Activated CD8-positive, alpha-beta memory T cell treated with anti-CD3 and anti-CD28 coated beads for 24 hours (primary cell): ENCODE measurements around the gene RIN3.

ENCODE experiments used
- DNase-seq: peaks from one replicate; pipeline ENCODE4 v3.0.0-alpha.2; 2020

The RIN3 gene

DNA sequence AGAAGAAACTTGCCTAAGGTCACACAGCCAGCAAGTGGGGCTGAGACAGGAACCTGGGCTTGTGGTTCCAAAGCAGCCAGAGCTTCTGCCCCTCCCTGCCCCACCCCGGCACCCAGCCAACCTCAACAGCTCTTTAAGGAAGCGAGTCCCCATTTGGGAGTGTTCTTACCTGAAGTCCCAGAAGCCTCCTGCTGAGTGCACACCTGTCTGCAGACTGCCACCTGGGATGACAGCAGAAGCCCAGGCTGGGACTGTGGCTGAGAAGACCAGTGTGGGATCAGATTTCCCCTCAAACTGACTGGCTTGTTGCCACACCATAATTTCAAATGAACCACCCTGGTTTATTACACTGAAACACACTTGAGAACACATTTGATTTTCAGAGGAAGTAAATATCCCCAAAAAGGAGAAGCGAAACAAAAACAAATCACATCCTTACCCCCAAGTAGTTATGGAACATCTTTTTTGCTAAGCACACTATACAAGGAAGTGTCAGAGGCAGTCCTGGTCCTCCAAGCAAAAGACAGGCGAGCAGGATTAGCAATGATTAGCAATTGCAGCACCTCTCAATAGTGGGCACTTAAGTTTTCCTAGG is 6.3 kb upstream of the RIN3 start:
- DNase-seq: no peak

DNA sequence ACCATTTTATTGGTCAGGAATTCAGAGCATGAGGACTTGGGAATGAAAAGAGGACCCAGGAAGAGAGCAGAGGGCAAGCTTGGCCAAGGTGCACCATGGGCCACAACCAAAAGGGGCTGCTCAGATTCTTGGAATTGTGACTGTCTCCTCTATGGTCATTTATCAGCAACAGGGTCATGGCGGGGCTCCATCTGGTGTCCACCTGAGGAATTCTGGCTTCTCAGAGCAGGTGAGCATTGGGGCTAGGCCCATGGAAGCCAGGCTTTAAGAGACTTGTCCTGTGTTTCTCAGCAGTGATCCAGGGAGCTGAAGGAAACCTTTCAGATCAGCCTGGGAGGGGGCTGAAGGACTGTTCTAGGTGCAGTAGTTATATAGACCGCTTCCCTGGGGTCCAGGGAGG is 2.6 kb upstream of the RIN3 start:
- no peak for DNase-seq

DNA sequence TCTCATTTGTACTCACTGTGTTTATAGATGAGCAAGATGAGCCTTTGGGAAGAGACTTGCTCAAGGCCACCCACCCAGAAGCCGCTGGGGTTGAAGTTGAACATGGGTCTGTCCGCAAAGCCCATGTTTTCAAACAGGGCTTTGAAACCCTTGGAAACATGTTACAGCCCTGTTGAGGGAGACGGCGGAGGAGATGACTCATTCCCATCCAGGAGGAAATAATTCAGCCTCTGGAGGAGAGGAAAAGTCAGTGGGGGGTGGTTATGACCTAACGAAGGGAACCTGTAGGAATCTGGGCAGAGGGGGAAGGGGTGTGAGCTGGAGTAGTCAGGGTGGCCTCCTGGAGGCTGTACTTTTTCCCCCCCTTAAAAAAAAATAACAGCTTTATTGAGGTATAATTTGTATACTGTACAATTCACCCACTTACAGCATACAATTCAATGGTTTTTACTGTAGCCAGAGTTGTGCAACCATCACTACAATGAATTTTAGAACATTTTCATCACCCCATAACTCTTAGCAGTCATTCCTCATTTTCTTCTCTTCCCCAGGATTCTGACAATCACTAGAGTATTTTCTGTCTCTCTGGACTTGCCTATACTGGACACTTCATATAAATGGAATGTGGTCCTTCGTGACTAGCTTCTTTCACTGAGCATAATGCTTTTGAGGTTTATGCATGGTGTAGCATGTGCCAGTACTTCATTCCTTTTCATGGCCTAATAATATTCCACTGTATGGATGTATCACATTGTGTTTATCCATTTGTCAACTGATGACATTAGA is 1.9 kb upstream of the RIN3 start:
- DNase-seq: no peak

DNA sequence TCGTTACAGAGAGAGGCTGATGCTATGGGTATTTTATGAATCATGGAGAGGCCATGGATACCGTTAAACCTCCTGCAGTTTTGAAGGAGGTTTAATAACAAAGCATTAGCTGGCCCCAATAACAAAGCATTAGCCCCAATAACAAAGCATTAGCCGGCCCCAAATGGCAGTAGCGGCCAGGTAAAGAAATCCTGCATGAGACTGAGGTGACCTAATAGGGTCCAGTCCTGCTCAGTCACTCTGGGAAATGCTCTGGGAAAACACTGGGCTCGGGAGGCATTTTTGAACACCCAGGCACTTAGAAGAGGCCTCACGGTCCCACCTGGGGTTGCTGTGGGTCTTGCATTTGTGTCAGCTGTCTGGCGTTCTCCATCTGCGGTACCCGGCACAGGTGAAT is 776 bp upstream of the RIN3 start:
- DNase-seq: no peak

DNA sequence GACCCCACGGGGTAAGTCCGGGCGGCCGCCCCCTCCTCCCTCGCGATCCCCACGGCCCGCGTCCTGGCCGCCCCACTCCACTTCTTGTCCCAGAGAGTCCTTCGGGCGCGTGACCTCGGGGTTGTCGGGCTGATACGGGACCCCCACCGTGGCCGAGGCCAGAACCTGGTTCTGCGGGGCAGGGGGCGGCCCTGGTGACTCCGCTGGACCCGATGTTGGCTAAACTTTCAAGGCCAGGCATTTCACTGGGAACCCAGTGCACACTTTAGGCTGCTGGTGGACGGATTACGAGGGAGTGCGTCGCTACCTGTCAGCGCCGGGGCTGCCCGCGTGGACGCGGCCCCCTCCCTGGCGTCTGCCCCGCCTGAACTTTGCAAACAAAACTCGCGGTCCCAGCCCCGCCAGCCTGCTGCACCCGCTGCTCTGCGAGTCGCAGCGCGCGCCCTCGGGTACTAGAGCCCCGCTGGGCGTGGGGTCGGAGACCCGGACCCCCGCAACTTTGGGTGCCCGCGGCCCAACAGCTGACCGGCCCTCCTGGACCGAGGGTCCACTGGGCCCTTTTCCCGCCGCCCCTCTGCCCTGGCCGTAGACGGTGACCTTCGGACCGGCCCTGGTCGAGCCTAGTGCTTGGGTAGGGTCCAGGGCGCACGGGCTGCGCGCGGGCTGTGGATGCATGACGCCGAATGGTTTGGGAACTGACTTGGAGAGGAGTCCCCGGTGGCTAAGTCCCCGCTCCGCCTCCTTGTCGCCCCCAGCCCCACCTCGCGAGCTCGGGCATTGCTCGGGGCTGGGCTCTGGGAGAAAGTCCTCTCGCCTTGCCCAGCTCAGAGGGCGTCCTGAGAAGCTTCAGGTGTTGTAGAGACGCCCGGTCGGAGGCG is 624 bp downstream of the RIN3 start:
- DNase-seq: peak; percentile 80

DNA sequence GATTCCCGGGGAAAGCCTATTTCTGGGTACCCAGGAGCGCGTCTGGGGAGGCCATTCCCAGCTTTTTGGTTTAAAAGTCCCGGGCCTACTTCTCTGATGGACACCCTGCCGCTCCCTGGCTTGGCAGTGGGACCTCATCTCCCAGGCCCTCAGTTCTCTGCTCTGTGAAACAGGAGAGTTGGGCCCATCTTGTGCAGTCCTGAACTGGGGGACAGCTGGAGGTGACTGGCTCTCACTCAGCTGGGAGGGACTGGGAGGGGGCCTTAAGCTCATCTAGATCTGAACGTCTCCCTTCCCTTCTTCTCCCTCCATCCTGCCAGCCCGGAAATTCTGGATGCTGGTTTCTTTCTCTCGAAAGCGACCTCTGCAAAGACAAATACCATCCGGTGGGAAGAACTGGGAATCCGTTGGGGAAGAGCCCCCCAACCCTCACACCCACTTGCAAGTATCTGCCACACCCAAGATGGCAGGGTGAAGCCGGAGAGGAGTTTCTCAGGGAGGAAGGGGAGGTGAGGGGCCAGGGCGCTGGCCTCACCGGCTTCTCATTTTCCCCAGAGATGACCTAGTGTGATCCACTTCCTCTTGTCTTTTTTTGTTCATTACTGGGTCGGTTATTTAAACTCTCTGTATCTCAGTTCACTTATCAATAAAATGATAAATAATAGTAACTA is 1.4 kb downstream of the RIN3 start:
- DNase-seq: no peak

DNA sequence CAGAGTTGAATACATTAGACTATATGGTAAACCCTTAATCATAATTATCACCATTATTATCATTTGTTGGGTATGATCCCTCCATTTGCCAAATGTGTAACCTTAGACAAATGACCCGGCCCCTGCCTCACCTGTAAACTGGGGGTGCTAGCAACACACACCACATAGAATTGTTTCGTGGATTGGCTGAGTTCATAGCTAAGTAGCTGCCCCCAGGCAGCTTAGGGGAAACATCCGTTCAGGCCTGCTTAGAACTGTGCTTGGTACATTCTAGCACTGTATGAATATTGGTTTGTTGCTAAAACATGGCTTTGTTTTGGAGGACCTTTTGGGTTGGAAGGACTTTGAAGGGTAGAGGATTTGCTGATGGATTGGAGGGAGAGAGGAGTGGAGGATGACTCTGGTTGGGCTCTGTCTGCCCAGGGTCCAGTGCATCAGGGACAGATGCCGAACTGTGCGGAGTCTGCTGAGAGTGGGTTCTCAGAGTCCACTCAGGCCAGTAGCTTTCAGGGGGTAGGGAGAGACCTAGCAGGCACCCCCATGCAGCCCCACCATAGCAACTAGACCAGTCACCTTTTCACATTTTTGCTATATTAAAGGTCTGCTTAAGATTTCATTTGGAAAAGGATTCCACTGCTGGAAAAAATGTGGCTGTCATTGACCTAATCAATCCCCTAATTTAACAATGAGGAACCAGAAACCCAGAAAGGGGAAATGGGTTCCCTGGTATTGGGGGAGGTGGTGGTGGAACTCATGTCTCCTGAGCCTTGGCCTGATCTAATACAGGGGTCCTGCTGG is 2.2 kb downstream of the RIN3 start:
- DNase-seq: no peak

DNA sequence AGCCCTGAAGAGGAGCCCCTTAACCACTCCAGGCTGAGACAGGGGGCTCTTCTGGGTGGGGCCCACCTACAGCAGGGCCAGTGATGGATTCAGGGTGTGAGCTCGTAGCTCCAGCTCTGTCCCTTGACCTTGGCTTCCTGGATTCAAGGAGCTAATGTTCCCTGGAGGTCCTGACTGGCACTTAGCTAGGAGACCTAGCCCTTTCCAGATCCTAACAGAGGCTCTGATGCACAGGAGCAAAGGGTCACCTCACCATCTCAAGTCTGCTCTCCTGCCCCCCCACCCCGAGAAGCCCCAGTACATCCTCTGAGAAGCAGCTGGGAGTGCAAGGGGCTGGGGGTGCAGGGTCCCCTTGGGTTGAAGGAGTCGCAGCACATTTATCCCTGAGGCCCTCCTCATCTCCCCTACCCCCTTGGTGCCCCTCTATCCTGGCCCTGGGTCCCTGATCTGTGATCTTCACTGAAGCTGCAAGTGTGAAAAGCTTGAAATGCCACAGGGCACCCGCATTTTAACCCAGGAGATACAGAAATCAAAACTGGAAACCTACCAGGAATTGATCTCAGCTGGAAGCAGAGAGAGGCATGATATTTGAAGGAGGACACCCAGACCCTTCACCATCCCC is 2.9 kb downstream of the RIN3 start:
- no peak for DNase-seq

DNA sequence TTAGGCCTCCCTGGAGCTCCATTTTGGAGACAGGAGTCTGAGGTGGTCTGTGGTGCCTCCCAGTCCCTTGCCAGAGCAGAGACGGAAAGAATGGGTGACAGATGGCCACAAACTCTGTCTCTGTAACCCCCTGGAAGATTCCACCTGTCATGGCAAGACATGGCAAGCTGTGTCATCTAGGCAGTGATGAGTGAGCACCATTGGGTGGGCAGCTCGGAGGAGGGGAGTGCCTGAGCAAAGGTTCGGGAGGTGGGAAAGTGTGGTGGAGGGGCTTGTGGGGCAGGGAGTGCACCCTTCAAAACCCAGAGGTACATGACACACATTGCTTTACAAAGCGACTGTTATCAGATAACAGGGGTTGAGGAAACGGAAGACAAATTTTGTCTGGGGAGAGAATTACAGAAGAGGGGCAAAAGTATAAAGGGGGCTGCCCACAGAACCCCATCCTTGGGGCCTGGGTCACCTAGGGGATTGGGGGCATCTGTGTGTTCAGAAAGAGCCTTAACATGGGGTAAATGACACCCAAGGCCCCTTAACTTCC is 3.5 kb downstream of the RIN3 start:
- peak; percentile 70 for DNase-seq

DNA sequence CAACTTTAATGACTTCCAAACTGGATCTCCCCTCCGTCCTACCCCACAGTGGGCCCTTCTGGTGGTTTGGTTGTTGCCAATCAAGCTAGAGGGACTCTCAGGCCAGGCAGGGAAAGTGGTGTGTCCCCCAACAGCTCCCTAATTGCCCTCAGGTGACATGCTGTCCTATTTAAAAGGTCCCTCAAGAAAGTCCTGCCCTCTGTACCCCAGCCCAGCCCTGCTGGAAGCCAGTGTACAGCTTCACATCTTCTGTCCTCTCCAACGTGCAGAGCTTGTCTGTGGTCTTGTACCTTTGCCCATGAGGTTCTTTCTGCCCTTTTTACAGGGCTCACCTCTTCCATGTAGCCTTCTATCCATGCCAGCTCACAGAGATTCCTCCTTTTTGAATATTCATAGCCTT is 4.2 kb downstream of the RIN3 start:
- no peak for DNase-seq

DNA sequence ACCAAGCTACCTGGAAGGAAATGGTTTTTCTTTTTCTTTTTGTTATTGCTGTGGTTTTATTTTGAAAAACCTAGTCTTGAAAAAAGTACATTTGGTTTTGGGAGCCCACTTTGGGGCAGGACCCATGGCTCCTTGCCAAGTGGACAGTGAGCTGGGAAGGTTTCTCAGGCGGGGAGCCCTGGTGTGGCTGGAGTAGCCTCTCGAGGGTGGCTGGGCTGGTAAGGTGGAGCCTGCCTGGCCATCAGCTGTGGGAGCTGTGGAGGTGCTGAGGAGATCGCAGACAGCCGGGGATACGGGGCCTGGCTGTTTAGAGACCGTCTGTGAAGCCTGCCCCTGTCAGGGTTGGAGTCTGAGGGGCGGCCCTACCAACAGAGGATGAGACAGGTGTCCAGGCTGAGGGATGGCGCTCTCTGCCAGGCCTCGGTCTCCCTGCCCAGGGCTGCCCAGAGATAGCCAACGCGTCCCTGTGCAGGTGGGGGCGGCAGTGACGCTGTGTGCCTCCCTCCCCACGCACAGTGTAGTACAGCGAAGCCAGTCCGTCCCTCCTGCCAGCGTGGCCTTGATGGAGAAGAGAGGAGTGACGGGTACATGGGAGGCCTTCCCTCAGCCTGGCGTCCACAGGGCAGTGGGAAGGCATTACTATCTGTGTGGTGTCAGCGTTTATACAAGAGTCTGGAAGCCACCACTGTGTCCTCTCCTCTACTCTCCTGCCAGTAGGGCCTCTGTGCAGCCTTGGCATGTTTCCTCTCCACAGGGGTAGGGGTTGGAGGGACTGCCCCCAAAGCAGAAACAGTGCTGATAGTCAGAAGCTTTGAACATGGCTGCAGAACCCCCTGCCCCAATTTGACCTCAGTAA is 5.9 kb downstream of the RIN3 start:
- DNase-seq: no peak

DNA sequence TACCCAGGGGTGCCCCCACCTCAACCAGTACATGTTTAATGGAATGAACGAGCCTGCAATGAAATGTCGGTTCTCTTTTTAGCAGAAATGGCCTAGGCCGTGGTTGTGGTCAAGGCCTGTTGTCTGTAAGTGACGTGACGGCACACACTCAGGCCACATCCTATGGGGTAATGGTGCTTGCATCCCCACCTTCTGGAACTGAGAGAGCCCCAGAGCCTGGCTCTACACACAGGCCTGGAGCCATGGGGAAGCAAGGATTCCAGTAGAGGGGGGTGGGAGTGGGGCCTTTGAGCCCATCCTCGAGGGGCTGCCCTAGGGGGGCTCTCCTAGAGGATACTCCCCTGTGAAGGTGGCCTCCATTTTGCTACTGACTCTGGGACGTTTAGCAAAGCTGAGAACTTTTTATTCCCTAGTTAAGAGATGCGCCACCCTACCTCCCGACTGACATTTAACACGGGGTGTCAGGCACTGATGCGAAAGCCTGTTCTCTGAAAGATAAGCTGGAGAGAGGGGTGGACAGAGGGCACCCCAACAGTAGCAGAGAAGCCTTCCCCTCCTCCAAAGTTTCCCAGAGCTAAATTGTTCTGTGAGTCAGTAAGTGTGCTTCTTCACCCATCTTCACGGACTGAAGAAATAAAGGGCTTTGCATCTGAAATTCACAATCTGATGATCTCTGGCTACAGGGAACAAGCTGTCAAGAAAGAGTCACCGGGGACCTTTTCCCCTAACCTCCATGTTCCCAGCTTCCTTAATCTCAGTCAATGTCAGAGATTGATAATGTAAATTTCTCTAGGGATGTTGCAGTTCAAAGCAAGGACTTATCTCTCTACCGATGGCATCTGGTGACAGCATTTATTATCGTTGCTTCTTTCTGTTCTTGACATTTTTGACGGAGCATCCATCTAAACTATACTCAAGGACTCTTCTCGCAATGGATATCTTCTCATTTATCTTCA is 6.8 kb downstream of the RIN3 start:
- no peak for DNase-seq

DNA sequence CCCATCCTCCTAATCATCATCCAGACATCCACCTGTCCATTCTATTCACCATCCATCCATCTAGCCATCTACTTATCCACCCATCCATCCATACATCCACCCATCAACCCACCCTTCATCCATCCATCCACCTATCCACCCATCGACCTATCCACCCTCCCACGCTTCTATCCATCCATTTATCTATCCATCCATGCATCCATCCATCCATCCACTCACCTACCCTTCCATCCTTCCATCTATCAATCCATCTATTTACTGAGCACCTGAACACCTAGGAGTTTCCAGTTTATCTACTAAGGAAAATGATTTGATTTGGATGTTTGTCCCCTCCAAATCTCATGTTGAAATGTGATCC is 7.5 kb downstream of the RIN3 start:
- no peak for DNase-seq

DNA sequence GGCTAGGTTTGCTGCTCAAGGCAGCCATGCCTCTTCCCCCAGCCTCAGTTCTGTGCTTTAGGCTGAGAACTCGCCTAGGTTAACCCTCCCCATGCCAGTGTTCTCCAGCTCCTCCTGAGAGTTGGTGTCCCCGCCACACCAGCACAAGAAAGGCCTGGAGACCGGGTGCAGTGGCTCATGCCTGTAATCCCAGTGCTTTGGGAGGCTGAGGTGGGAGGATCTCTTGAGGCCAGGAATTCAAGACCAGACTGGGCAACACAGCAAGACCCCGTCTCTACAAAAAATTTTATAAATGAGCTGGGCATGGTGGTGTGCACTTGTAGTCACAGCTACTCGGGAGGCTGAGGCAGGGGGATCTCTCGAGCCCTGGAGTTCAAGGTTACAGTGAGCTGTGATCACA is 10.2 kb downstream of the RIN3 start:
- DNase-seq: no peak

DNA sequence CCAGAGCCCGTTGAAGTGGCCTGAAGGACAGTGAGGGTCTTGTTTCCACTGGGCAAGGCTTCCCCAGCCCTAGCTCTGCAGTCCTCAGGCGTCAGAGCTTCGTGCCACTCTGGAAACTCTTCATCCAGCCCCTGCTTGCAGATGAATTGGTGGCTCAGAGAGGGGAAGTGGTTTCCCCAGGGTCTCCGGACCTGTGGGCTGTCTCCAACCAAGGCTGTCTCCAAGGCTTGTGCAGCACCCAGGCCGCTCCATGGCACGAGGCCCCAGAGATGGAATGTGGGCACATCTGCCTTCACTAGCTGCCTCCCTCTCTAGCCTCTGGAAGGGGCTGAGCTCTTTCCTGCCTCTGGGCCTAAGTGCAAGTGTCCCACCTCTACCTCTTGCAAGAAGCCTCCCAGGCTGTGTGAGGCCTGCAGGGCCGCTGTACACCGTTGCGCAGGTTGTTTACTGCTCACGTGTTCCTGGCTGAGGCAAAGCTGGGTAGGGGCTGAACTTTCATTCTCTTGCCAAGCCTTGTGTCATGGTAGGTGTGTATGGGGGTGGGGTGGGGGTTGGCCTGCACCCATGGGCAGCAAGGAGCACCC is 11.1 kb downstream of the RIN3 start:
- DNase-seq: no peak

DNA sequence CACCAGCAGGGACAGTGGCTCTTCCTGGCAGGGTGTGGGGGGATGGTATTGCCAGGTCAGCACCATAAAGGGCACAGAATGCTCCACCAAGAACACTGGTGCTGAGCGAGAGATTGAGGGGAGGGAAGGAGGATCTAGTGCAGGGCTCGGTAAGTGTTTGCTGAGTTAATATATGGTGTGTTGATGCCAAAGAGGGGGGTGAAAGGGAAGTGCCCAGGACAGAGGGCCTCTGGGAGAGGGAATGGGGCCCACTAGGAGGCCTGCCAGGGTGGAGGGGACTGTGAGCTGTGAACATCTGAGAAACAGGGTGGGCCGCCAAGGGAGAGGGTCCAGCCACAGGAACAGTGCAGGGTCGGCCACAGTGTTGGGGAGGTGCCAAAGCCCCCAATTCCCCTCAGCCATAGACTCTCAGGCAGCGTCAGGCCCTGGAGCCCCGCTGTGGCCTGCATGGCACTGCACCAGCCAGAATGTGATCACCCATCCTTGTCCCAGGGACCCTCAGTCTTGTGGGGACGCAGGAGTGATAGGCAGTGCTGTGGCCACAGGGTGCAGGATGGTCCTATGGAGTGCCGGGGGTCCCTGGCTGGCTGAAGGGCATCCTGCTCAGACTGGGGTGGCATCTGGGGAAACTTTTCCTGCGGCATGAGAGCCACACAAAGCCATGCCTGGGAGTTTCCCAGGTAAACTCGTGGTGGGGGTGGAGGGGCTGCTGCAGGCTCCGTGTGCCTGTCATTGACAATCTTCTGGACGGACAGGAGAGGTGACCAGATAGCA is 11.9 kb downstream of the RIN3 start:
- no peak for DNase-seq

DNA sequence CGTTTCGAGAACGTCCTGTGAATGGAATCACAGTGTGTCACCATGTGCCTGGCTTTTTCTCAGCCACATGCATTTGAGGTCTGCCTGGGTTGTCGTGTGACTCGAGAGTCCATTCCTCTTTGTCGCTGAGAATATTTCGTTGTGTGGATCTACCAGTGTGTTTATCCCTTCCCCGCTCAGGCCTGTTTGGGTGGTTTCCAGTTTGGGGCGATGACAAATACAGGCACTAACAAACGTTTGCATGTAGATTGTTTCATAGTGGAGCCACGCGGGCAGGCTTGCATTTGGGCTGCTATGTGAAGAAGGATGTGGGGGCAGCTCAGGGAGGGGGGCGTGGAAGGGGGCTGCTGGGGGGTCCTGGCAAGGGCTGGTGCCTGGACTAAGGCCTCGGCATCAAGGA is 14.1 kb downstream of the RIN3 start:
- DNase-seq: no peak

DNA sequence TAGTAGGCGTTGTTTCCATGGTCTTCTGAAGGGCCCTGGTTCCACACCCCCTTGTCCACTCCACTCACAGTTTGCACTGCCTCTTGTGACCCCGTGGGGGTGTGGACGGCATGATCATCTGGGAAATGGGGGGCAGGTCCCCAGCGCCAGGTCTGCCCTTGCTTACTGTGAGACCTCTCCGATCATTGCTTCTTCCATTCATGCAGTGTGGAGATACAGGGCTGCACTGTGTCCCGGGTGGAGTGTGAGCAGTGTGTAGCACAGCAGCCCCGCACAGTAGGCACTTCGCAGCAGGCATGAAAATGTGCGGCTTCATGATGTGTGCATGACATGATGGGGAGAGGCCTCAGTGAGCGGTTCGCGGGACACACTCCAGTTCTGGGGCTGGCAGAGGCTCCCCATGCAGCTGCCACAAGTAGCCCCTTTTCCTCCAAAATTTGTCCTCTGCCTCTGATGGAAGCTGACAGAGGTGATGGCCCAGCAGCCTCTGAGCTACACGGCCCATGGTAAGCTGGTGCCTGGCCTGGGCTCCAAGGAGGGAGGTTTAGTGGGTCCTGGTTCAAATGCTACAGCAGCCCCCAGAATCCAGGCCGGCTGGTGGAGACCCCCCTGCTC is 15.0 kb downstream of the RIN3 start:
- DNase-seq: no peak
